ENCODE measurements around the gene ZBTB24.
"Not testable (repeated sequence)": the region's sequence is repeated elsewhere in the genome, so short reads cannot be mapped to it uniquely, and the experiment has no call there.

DNA sequence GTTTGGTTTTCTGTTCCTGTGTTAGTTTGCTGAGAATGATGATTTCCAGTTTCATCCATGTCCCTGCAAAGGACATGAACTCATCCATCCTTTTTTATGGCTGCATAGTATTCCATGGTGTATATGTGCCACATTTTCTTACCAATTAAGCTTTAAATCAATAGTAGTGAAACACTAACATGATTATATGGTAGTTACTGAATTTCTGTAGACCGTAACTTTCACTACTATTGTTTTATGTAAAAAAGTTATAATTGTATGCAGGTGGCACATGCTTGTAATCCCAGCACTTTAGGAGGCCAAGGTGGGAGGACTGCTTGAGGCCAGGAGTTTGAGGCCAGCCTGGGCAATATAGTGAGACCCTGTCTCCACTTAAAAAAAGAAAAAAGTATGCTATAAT, 21.8 kb downstream of the ZBTB24 start:
- not testable (repeated sequence) for TF ChIP-seq CTCF, POLR2A (IDR thresholded peaks at IDR 0.05)

Data from thyroid gland (tissue), 4 donors.